Renal cortex interstitium (tissue), 11 donors: ENCODE data around the gene ZFP3. TPM values are rescaled to one million over a fixed set of nuclear protein-coding genes. Genes with fewer than 3 reads are reported as not detected.
A peak's percentile ranks its signal among the peaks of the same experiment; 100 is the strongest.
"Not testable (repeated sequence)": the region's sequence is repeated elsewhere in the genome, so short reads cannot be mapped to it uniquely, and the experiment has no call there.

ENCODE experiments used
- DNase-seq, 11 donors: peaks; one replicate each; pipeline ENCODE4 v3.0.0-alpha.2; 2013; ENCODE audit warnings: low read depth in 9 of 11, low spot score in 4 of 11; ENCODE audit errors: extremely low read depth in 1 of 11
- polyA plus RNA-seq, 3 donors: library from polyadenylated mRNA; unstranded; fragments of 120-200 nt; gene quantifications; one replicate each; pipeline ENCODE4 v1.2.1, GENCODE V29; 2013; ENCODE audit not compliant: insufficient read length in 3 of 3

Gene ZFP3
- polyA plus RNA-seq, 3 donors, result 13.9 to 16.7 (median 14.9) TPM

DNA sequence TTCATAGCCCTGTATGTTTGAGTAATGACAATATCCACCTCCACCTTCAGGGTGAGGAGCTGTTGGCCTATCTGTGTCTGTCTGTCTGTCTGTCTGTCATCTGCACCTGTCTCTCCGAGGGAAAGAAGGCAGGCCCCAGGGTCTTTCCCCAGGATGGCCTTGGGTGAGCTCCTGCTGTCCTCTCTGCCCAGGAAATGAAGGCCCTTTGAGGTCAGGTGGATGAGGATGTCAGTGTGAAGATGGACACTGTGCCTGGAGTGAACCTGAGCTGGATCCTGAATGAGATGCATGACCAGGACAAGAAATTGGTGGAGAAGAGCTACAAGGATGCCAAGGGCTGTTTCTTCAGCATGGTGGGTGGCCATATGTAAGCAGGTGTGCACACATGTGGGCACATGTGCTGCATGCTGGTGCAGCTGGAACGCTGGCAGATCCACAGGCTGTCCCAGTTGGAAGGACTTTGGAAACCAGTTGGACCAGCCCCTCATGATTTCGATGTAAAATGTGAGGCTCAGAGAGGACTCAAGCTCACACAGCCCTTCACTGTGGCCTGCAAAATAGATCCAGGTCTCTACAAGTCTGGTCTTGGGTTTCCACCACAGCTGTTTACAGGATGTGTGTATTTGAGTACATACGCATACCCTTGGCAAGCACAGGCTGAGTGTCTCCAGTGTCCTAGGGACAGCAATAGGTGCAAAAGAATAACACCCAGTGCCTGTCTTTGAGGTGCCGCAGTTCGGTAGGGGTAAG lies 42.3 kb downstream of the ZFP3 start:
- not testable (repeated sequence) for DNase-seq

DNA sequence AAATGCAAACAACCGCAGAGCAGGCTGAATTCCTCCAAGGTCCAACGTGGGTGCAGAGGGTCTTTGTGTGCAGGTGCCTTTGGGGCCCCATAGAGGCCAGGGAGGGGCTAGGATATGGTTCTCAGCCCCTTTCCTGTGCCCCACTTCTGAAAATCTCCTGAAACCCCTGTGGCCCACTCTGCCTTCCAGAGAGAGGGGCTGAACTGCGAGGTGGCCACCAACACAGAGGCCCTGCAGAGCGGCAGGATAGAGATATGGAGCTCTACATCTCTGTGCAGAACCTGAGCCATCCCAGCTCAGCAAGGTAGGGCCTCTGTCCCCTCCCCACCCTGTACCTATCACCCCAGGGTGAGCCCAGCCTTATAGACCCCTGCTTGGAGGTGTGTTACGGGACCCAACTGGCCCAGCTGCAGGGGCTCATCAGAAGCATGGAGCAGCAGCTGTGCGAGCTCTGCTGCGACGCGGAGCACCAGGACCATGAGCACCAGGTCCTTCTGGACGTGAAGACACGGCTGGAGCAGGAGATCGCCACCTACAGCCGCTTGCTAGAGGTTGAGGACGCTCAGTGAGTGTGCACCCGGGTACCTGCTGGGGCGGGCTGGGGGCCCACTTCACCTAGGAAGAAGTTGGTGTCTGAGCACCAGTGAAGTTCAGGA lies 43.0 kb downstream of the ZFP3 start:
- DNase-seq, result no peak

DNA sequence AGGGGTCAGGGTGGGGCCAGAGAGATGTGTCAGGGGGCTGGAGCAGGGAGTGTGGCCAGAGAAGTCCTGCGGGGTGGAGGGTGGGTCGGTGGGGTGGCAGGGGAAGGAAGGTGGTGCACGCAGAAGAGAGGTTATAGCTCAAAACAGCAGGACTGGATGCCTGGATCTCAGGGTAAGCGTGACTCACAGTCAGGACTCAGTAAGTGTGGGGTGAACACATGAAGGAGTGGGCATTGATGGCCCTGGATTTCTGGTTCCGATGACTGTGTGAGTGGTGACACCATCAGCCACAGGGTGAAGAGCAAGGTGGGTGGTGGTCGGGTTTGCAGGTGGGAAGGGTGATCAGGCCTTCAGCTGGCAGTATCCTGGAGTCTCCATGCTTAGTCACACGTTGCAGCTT lies 43.8 kb downstream of the ZFP3 start:
- not testable (repeated sequence) for DNase-seq

DNA sequence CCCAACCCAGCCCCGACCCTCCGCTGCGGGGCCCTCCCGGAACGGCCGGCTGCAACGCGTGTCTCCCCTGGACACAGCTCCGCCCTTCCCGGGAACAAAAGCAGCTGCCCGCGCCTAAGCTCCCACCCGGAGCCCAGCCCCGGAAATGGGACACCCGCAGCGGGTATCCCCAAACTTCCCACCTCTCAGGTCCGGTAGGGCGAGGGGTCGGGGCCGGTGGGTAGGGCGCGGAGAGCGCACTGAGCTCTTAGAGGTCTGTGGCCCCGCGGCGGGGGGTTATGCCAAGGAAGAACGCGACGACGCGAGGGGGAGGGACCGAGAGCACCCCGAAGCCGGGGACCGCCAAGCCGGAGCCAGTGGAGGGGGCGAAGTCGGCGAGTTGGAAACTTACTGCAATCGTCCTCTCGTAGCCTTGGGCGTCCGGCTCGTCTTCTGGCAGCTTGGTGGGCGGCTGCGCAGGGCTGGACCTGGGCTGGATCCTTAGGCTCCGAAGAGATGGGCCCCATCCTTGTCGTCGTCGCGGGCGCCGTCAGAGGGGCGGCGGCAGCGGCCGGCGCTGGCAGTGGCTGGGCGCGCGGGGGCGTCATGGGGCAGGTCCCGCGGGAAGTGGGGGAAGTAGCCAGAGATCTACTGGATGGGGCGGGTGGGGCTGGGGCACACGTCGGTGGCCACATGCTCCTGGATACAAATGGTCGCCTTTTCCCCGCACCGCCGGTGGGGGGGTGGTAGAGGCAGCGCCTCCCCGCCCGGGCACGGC lies 44.5 kb downstream of the ZFP3 start:
- DNase-seq, result peak in 6 of 11 donors; percentile 21 to 41 (median 28)

DNA sequence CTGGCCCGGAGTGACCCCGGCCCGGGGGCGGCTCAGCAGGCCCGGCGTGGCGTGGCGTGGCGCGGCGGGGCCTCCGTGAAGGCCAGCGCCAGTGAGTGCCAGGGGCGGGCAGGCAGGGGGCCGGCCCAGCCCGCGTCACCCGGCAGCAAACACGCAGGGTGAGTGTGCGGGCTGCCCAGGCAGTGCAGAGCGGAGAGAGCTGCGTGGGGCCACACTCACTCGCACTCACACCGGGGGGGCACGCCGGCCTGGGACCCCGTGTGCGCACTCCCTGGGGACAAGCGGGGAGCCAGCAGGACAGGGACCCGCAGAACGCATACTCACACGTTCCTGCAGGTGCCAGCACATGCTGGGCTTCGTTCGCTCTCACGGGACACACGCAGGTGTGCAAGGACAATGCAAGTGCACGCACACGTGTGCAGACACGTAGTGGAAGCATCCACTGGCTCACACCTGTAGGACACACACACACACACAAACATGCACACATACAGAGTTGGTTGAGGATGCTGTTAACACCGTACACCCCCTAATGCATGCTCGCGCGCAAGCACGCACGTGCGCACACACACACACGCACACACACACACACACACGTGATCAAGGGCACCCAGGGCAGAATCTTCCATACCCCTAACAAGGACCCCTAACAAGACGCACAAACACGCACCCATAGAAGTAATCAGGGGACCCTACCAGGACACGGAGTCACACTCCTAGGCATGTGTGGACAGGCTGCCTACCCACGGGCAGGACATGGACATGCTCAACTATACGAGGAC lies 45.3 kb downstream of the ZFP3 start:
- peak in 1 of 11 donors; percentile 5 for DNase-seq

DNA sequence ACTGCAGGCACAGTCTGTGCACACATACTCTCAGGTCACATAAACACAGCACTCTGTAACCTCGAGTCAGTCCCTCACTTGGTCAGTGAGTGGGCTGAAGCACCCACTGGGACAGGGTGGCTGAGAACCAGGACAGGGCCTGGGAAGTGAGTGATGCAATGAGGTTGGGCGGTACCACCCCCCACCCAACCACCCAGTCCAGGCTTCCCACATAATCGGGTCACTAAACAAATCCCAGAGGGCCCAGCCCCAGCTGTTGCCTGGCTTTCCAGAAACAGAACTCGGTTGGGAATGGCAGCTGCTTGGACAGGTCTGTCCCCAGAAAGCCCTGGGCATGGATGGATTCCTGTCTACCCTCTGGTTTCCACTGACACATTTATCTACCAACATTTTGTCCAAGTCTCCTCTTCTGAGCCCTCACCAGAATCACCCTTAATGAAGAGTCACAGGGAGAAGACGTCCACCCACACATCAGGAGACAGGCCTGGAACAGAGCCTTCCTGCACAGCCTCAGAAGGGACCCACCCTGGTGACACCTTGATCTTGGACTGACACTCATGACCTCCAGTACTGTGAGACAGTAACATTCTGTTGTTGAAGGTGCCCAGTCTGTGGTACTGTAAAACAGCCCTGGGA lies 46.0 kb downstream of the ZFP3 start:
- DNase-seq, result not testable (repeated sequence)

DNA sequence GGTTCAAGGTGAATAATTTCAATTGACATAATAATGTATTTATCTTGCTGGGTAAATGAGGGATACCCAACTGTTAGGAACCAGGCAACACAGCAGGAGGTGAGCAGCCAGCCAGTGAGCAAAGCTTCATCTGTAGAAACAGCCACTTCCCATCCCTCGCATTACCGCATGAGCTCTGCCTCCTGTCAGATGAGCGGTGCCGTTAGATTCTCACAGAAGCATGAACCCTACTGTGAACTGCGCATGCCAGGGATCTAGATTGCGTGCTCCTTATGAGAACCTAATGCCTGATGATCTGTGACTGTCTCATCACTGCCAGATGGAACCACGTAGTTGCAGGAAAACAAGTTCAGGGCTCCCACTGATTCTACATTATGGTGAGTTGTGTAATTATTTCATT lies 46.6 kb downstream of the ZFP3 start:
- DNase-seq, result not testable (repeated sequence)

DNA sequence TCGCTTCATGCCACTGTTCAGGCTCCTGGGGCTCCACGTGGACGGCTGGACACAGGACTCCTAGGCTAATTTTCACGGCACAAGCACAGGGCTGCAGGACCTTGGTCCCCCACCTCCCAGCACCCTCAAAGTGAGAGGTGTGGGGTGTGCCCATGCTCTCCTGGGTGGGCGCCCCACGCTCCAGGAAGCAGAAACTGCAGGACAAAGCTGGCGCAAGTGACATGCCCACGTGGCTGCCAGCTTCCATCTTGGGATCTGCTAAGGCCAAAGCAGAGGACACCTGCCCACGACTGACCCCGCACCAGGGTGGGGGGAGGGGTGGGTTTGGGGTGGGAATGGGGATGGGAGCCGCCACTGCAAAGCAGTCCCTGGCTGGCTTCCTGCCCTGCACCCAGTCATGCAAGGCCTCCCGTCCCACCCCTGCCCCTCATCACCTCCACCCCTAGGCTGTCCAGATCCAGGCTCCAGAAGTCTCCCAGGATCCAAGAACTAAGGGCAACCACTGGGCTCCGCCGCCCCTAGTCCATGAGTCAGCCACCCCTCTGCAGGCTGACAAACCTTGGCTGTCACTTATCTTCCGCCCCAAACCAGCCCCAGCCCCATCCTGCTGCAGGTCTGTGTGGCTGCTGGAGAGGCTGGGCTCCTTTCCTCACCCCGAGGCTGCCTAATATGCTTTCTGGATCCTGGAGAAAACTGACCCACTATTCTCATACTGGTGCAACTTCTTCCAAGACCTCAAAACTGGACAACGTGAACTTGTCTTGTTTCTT lies 48.6 kb downstream of the ZFP3 start:
- DNase-seq, result no peak

DNA sequence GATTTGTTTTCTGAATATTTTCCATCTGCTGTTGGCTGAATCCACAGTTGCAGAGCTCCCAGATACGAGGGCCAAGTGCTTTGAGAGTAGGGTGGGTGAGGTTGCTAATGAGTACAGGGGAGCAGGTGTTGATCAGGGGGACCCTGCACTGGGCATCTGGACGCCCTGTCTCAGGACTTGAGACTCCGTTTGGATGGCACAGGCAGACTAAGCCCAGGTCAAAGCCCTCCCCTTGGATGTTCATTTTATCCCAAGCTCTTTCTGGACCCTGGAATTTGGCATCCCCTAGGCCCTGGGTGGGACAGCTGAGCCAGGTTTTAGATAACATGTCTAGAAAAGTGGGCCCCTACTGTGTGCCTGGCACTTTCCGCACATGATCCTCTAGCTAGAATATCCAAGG lies 49.6 kb downstream of the ZFP3 start:
- no peak for DNase-seq

DNA sequence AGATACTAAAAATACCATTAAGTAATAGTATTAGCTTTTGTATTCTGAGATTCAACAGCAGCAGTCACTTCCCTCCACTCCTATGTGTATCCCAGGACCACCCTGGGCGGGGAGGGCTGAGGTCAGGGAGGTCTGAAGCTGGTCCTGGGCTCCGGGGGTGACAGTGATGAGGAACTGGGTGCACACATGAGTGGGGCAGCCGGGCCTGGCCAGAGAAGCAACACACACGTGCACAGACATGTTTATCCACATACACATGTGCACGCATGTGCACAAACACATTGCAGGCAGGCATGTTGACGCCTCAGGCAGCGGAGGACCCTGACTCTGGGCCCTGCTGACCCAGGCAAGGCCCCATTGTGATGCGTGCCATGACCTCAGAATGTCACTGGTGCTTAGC lies 50.1 kb downstream of the ZFP3 start:
- DNase-seq, result not testable (repeated sequence)

DNA sequence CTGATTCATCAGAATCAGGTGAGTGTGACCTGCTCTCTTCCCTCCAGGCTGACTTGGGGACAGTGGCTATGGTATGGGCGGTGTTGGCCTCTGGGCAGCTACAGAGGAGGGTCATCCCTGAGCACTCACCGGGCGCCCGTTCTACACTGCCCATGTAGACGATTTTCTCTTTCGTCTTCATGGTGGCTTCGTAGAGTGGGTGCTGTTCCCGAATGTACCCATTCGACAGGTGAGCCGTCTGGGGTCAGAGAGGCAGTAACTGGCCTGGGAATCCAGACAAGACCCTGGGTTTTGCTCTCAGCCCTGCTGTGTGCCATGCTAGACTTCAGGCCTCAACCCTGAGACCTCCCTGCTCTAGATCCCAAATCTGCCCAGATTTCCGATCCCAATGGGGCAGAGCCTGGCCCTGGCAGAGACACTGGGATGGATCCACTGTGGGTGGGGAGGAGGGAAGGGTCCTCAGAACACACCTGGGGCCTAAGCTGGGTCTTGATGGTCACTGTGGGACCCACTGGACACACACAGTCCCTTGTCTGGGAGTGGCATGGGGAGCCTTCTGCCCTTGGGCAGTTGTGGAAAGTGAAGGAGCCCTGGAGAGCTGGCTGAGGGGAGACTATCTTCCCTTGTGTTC lies 50.8 kb downstream of the ZFP3 start:
- no peak for DNase-seq

DNA sequence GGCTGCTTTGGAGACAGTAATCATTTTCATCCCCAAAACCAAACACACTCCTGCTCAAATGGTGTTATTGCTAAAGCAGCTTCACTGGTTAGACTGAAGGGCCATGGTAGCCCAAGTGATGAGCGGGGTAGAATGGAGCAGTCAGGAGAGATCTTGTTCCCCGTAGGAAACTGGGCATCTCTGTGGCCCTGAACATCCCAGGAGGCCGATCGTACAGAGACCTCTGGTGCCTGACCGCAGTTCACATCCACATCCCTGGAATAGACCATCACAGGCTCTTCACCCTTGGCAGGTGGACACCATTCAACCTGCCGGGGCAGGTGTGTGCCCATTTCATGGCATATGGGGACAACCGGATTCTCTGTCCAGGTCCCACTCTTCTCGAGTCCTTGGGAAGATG lies 51.5 kb downstream of the ZFP3 start:
- not testable (repeated sequence) for DNase-seq

DNA sequence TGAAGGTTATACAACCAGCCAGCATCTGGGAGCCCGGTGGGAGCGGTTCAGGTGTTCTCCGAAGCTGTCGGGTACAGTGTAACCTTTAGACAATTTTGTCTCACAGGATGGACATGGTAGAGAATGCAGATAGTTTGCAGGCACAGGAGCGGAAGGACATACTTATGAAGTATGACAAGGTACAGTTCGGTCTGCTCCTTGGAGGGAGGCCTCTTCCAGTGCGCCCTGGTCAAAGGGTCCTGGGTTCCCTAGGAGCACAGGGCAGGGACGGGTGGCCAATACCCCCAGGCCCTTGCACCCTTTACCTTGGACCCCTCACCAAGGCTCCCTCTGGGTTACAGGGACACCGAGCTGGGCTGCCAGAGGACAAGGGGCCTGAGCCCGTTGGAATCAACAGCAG lies 52.0 kb downstream of the ZFP3 start:
- not testable (repeated sequence) for DNase-seq

DNA sequence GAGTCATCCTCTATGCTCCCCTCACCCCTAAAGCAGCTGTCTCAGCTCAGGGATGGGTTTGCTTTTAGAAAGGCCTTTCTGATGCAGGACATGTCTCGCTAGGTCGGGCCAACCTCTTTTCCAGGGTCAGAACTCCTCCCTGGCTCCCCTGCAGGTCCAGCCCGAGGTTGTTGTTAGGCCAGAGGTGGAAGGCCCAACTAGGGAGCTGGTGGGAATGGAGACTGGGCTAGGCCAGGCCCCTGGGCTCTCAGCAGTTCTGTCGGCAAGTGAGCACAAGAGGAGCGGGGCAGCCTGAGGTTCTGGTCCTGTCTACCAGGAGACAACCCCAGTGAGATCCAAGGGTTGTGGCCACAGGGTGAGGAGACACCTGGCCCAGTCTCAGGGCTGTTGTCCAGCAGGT lies 52.4 kb downstream of the ZFP3 start:
- not testable (repeated sequence) for DNase-seq

DNA sequence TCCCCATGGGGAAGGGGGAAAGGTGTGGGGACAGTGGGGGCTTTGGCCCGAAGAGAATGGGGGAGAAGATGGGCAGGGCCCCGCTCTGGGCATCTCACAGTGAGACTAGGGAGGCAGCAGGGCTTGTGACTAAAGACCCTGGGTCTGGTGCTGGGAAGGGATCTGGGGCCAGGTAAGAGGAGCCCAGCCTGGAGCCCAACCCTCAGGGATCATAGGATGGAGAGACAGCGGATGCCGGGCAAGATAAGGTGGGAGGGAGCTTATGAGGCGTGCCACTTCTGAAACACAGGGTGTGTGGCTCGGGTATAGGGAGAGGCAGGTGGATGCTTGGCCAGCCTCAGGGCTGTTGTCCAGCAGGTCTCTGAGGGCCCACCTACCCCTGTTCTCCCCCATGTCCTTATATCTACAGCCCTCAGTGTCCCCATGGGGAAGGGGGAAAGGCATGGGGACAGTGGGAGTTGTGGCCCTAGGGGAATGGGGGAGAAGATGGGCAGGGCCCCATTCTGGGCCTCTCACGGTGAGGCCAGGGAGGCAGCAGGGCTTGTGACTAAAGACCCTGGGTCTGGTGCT lies 53.0 kb downstream of the ZFP3 start:
- DNase-seq, result no peak

DNA sequence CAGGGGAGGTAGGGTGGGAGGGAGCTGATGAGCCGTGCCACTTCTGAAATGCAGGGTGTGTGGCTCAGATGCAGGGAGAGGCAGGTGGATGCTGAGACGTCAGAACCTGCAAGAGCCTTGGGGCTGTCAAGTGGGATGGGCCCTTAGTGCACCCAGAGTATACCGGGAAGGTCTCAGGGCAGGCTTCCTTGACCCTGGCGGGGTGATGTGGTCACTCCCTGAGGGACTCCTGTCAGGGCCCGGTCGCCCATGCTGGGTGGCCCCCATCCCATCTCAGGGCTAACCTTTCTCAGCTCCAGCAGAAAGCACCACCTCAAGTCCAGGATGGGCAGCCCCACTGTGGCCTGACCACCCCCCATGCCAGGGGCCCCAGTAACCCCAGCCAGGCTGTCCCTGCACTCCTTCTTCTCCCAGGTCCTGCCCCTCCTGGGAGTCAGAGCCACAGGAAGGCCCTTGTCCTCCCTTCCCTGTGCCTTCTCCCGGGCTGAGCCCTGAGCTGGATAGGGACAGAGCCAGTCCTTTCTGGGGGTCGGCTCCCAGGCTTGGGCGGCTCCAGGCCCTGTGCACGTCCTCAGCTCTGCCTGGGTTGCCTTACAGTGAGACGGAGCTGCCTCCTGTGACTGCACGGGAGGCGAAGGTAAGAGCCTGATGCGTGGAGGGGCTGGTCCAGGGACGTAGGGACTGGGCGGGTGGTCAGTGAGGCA lies 53.7 kb downstream of the ZFP3 start:
- not testable (repeated sequence) for DNase-seq
